Measurements from ENCODE around the gene CCDC88B.
"Not testable (repeated sequence)": the region's sequence is repeated elsewhere in the genome, so short reads cannot be mapped to it uniquely, and the experiment has no call there.

CCDC88B gene

DNA sequence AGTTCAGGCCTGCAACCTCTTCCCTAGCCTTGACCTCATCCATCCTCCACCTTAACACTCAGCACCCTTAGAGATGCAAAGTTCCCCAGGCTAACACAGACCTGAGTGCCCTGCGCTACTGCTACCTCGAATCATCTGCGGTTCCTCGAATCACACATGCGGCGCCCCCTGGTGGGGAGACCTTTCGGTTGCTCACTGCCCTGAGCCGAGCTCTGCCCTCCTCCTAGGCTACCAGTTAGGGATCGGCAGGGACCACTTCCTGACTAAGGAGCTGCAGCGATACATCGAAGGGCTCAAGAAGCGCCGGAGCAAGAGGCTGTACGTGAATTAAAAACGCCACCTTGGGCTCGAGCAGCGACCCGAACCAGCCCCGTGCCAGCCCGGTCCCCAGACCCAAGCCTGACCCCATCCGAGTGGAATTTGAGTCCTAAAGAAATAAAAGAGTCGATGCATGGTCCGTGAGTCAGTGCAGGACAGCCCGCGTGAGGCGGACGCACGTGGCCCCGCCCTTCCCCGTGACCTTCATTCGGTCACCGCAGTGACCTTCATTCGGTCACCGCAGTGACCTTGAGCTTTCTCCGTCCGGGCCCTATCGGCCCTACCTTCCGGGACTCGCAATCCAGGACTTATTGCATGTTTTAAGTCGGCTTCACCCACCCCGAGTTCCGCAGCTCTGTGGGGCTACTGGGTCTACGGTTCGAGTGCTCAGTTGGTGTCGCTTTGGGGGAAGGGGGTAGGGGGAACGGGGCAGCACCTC lies 35.5 kb upstream of the CCDC88B start:
- DNase-seq = peak; percentile 95 to 98

DNA sequence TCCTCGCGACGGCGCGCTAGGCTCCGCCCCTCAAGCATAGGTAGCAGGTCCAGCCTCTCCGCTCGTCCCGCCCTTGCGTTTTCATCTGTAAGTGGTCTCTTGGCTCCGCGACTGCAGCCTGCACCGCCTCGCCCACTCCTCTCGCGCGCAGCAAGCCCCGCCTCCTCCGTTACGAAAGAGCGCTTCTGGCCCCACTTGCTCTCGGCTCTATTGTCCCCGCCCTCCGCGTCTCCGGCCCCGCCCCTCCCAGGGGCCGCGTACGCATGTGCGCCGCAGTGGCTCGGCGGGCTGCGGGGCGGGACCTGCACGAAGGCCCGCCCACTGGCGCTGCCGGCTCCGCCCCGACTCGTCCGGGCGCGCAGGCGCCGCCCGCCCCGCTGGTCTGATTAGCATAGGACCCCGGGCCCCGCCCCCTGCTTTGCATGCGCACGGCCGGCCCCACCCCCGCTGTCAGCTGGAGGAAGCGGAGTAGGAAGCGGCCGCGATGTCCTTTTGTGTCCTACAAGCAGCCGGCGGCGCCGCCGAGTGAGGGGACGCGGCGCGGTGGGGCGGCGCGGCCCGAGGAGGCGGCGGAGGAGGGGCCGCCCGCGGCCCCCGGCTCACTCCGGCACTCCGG lies 34.8 kb upstream of the CCDC88B start, which contains the start of gene ESRRA:
ESRRA (plus strand) TSS at position 450 of the 616 bp plus-strand sequence. CDS start 1,656 bp downstream, outside the sequence.
- DNase-seq = peak; percentile 100

DNA sequence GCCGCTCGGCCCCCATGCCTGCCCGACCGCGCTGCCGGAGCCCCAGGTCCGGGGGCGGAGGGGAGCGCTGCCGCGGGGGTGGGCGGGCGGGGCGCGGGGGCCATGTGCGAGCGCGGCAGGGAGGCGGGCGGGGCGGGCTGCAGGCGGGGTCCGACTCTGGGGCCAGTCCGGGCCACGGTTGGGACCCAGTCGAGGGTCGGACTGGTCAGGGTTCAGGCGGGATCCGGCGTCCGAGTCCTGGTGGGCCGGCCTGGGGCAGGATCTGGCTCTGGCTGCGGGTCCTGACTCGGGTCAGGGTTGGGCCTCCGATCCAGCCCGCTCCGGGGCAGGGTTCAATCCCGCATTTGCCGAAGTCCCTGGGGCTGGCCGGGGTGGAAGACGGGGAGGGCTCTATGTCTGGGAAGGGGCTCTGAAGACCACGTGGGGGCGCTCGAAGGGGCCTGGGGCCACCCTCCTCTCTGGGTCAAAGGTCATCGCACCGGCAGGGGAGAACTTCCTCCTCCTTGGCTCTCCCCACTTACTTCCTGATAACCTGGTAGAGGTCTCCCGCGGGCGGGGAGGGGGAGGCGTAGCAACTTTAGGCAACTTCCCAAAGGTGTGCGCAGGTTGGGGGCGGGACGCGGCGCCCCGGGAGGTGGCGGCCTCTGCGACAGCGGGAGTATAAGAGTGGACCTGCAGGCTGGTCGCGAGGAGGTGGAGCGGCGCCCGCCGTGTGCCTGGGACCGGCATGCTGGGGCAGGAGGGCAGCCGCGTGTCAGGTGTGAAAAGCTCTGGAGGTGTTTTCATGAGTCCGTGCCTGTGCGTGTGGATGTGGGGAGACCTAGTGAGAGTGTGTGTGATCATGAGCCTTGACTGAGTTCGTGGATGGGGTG lies 34.1 kb upstream of the CCDC88B start:
- peak; percentile 56 to 60 for DNase-seq

DNA sequence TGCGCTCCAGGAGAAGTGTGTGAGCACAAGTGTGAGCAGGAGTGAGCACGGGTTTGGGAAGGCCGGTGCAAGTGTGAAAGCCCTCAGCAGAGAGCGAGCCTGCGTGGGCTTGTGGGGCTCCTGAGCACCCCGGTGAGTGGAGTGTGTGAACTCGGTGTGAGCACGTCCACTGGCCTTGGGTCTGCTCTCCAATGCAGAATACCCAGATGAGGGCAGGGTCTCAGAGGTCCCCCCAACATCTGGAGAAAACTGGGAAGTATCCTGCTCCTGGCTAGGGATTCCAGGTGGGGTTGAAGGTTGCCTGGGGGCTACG lies 33.5 kb upstream of the CCDC88B start:
- DNase-seq = no peak

DNA sequence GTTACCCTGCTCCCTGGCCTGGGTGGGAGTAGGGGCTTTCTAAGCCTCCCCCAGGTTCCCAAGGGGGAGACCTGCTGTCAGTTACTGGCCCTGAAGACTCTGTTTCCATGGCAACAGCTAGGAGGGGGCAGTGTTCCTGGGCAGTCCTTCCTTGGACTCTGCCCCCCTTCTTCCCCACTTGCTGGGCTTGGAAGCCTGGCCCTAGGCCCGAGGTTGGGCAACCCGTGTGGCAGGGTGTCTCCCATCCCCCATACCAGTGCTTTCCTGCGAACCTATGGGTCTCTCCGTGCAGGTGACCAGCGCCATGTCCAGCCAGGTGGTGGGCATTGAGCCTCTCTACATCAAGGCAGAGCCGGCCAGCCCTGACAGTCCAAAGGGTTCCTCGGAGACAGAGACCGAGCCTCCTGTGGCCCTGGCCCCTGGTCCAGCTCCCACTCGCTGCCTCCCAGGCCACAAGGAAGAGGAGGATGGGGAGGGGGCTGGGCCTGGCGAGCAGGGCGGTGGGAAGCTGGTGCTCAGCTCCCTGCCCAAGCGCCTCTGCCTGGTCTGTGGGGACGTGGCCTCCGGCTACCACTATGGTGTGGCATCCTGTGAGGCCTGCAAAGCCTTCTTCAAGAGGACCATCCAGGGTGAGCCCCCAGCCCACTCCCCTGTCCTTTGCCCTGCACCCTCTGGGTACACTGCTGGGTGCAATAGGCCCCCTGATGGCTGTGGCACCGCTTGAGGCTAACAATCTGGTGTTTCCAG lies 33.0 kb upstream of the CCDC88B start:
- DNase-seq = no peak

DNA sequence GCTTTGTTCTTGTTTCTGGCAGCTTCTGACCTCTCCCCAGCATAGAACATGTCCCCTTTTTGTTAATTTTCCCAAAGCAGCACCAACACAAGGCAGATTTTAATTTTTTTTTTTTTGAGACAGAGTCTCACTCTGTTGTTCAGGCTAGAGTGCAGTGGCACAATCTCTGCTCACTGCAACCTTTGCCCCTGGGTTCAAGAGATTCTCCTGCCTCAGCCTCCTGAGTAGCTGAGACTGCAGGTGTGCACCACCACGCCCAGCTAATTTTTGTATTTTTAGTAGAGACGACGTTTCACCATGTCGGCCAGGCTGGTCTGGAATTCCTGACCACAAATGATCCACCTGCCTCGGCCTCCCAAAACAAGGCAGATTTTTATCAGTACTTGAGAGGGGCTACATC lies 32.2 kb upstream of the CCDC88B start:
- not testable (repeated sequence) for DNase-seq

DNA sequence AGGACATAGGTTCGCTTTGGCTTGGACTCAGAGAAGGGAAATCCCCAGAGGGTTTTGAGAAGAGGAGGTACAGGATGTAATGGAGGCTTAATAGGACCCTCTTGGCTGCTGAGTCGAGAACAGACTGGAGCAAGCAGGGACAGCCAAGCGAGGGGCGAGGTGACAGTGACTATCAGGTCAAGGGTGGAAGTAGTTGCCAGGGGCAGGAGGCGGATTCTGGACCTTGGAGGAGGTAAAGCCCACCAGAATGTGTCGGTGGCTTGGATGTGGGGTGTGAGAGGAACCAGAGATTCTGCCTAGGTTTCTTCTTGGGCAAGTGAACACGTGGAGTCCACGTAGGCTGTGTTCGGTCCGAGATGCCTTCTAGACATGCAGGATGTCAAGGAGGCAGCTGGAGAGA lies 27.1 kb upstream of the CCDC88B start:
- DNase-seq = no peak

DNA sequence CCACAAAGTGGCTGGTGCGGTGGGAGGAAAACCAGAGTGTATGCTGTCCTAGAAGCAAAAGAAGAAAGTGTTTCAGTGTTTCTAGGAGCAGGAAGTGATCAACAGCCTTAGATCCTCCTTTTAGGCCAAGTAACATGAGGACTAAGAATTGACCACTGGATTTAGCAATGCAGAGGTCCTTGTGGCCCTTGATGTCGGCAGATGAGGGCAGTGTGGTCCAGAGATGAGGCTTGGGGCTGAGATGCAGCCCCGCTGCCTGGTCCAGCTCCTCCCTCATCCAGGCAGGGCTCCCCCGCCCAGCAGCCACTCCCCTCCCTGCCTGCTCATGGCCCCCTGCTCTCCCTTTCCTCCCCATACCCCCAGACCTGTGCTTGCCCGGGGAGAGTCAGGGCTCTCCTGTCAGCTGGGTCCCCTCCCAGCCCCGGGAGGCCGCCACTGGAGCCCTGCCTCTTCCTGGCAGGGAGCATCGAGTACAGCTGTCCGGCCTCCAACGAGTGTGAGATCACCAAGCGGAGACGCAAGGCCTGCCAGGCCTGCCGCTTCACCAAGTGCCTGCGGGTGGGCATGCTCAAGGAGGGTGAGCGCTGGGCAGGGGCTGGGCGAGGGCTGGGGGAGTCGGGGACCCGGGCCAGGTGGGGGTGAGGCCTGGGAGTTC lies 26.4 kb upstream of the CCDC88B start:
- no peak for DNase-seq

DNA sequence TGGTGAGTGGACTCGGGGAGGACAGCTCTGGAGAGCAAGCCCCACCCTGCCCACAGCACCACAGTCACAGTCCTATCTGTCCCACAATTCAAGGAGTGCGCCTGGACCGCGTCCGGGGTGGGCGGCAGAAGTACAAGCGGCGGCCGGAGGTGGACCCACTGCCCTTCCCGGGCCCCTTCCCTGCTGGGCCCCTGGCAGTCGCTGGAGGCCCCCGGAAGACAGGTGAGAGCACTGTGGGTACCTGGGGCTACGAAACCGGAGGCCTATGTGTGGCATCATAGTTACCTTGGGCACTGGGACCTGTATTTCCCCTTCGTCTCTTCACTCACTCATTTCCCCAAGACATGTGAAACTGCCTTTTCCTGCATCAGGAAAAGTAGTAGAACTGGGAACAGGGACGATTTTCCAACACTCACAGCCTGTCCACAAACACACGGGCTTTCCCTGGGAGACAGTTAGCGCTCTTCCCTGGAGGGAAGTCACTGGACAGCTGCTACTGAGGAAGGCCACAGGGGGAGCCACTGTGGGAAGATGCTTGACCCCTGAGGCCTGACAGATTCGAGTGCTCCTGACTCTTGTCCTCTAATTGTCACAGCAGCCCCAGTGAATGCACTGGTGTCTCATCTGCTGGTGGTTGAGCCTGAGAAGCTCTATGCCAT lies 25.7 kb upstream of the CCDC88B start:
- DNase-seq = no peak

DNA sequence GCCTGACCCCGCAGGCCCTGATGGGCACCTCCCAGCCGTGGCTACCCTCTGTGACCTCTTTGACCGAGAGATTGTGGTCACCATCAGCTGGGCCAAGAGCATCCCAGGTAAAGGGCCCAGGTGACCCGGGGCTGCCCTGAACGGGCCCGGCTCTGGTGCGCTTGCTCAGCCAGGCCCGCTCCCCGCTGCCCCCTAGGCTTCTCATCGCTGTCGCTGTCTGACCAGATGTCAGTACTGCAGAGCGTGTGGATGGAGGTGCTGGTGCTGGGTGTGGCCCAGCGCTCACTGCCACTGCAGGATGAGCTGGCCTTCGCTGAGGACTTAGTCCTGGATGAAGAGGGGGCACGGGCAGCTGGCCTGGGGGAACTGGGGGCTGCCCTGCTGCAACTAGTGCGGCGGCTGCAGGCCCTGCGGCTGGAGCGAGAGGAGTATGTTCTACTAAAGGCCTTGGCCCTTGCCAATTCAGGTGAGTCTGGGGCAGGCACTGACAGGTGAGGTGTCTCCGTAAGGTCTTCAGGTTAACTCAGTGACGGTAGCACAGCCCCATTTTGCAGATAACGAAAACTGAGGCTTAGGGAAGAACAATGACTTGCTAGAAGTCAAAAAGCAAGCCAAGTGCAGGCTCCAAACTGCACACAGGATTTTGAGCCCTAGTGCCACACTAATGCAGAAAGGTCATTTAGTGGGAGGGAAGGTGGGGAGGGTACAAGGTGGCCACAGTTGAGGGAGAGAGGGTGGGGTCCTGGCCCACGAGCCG lies 25.0 kb upstream of the CCDC88B start:
- no peak for DNase-seq

DNA sequence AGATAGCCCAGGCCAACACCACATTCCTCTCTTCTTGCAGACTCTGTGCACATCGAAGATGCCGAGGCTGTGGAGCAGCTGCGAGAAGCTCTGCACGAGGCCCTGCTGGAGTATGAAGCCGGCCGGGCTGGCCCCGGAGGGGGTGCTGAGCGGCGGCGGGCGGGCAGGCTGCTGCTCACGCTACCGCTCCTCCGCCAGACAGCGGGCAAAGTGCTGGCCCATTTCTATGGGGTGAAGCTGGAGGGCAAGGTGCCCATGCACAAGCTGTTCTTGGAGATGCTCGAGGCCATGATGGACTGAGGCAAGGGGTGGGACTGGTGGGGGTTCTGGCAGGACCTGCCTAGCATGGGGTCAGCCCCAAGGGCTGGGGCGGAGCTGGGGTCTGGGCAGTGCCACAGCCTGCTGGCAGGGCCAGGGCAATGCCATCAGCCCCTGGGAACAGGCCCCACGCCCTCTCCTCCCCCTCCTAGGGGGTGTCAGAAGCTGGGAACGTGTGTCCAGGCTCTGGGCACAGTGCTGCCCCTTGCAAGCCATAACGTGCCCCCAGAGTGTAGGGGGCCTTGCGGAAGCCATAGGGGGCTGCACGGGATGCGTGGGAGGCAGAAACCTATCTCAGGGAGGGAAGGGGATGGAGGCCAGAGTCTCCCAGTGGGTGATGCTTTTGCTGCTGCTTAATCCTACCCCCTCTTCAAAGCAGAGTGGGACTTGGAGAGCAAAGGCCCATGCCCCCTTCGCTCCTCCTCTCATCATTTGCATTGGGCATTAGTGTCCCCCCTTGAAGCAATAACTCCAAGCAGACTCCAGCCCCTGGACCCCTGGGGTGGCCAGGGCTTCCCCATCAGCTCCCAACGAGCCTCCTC lies 24.1 kb upstream of the CCDC88B start:
- not testable (repeated sequence) for DNase-seq

DNA sequence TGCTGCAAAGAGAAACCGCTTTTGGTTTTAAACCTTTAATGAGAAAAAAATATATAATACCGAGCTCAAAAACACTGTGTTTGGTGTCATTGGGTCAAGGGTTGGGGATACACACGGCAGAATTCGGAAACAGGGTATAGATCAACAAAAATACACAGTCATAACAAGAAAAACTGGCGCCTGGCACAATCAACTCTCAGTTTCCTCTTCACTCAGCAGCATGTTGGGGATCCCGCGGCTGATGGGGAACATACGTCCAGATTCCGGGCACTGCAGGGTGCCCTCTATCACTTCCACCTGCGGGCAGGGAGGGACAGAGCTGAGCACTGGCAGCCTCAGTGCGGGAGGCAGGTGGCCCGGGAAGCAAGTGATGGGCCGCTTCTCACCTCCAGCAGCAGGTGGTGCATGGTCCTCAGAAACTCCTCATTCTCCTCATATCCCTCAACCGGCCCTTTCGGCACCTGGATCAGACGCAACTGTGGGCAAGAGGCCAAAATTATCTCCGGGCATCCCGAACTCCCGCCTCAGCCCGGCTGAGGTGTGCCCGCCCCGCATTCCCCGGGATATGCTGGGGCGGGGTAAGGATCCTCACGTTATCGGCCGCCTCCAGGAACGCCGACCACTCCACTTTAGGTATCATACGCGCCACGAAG lies 23.2 kb upstream of the CCDC88B start:
- DNase-seq = no peak

DNA sequence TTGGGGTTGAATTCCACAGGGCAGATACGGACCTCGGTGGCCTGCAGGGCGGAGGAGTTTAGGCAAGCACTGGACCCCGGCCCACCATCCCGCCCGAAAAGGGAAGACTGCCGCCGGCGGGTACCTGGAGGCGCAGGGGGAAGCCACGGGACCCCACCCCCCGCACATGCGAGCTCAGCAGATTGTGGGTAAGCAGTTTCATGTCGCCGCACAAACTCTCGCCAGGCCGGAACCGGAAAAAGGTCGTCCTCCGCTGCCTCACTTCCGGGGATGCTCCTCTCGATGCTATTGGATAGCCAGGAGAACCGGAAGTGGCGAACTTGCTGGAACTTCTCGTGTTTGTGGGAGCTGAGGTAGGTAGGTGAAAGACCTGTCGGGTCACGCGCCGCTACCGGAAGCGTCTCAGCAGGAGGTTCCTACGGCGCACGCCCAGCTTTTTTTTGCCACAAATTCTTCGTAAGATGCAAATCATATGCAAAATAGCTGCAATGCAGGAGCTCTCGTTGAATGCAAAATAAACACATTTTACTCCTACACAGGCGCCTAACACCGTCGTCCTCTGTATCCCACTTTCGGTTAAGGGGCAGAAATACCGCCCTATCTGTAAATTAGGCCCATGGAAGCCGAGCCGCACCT lies 22.6 kb upstream of the CCDC88B start, which contains the start of gene TRMT112:
TRMT112 (minus strand) TSS at position 235 of the 636 bp plus-strand sequence; CDS start at position 202, 33 bp downstream.
- DNase-seq = peak; percentile 88 to 96

DNA sequence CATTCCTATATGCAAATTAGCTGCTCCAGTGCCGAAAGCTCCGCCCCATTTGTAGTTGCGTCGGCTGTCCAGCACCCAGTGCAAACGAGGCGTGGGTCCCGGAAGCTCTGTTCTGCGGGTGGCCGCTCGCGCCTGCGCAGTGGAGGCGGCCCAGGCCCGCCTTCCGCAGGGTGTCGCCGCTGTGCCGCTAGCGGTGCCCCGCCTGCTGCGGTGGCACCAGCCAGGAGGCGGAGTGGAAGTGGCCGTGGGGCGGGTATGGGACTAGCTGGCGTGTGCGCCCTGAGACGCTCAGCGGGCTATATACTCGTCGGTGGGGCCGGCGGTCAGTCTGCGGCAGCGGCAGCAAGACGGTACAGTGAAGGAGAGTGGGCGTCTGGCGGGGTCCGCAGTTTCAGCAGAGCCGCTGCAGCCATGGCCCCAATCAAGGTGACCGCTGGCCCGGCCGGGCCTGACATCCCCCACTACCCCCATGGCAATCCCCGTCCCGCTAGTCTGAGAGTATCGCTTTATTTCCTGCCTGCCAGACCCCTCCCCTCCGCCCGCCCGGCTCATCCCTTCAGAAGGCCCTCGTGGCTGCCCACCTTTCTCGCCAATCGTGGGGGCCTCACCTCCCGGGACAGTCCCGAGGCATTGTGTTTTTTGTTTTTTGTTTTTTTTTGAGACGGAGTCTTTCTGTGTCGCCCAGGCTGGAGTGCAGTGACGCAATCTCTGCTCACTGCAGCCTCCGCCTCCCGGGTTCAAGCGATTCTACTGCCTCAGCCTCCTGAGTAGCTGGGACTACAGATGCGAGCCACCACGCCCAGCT lies 21.8 kb upstream of the CCDC88B start, which contains the start of gene PRDX5:
PRDX5 (plus strand) TSS at position 161 of the 805 bp plus-strand sequence; CDS start at position 256, 95 bp downstream.
- peak; percentile 87 to 90 for DNase-seq

DNA sequence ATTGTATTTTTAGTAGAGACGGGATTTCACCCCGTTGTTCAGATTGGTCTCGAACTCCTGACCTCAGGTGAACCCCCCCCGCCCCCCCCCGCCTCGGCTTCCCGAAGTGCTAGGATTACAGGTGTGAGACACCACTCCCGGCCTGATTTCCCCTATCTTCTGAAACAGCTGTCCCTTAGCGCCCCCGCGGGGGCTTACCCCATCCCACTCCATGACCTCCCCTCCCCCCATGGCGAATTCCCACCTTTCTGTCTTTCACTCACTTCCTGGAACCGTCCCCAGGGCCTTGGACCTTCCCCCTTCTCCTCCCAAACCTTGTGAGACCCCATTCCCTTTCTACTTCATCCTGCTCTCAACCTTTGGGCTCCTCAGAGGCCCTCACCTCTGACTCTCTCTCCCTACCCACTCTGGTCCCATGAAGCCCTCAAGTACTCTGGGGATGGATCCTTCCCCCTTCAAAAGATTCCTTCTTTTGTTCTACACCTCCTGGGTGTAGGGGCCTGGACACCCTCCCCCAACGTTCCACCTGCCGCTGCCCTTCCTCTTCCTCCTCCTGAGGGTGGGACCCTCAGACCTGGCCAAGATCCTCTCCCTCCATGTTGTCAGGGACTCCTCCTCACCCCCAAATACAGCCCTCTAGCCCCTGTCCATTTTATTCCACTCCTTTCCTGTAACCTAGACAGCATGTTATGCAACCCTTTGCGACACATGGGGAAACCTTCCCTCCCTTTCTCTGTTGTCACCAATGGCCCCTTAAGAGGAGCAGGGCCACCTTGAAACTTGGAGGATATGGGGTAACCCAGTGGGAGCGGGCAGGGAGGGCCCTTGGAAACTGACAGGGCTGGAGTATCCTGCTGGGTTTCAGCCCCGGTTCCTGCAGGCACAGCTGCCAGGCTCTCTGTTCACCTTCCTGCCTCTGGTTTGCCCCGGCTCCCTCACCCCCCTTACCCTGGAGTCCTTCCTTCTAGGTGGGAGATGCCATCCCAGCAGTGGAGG lies 20.9 kb upstream of the CCDC88B start:
- DNase-seq = no peak

DNA sequence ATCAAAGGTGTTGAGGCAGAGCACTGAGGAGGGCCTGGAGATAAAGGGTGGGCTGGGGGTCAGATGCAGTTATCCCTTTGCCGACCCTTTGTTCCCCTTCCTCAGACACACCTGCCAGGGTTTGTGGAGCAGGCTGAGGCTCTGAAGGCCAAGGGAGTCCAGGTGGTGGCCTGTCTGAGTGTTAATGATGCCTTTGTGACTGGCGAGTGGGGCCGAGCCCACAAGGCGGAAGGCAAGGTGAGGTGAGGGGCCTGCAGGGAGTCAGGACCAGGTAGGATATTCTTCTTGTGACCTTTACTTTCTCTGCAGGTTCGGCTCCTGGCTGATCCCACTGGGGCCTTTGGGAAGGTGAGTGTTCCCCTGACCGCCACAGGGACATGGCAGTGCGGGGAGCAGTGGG lies 19.4 kb upstream of the CCDC88B start:
- DNase-seq = no peak
